ENCODE measurements around the gene MIA2. TPM values are rescaled to one million over a fixed set of nuclear protein-coding genes. Genes with fewer than 3 reads are reported as not detected.

The MIA2 gene
- total and polyA plus RNA-seq, 2 experiments from 2014 or later, result 9.5 to 10.9 TPM

DNA sequence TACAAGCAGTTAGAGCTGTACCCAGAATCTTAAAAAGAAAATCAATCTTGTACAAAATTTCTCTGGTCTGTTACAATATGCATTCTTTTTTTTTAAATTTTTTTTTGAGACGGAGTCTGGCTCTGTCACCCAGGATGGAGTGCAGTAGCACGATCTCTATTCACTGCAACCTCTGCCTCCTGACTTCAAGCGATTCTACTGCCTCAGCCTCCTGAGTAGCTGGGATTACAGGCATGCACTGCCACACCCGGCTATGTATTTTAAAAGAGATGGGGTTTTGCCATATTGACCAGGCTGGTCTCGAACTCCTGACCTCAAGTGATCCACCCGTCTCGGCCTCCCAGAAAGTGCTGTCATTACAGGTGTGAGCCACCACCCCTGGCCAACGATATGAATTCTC is 194.4 kb downstream of the MIA2 start:
- H3K36me3 ChIP-seq (ENCODE audit: insufficient read depth), result no peaks in the 10 kb centered on the region
- no peak overlapping the region for H2AFZ ChIP-seq
- H3K9me2 ChIP-seq (ENCODE audit: insufficient read depth), result no peaks in the 10 kb centered on the region
- H3K79me2 ChIP-seq (replicated peaks; ENCODE audit: insufficient read depth), result peaks cover 62% of the 10 kb centered on the region
- H3F3A ChIP-seq (replicated peaks; ENCODE audit: low read depth), result no peaks in the 10 kb centered on the region
- TF ChIP-seq REST (IDR thresholded peaks at IDR 0.05; ENCODE audit: unreplicated experiment) (no peak), EZH2 (IDR thresholded peaks at IDR 0.05; ENCODE audit: low read depth, unreplicated experiment) (no peak), ZNF331 (CRISPR knock-in tag; IDR thresholded peaks at IDR 0.05; ENCODE audit: low read depth) (no peak)
- TF ChIP-seq, protein P1, sequence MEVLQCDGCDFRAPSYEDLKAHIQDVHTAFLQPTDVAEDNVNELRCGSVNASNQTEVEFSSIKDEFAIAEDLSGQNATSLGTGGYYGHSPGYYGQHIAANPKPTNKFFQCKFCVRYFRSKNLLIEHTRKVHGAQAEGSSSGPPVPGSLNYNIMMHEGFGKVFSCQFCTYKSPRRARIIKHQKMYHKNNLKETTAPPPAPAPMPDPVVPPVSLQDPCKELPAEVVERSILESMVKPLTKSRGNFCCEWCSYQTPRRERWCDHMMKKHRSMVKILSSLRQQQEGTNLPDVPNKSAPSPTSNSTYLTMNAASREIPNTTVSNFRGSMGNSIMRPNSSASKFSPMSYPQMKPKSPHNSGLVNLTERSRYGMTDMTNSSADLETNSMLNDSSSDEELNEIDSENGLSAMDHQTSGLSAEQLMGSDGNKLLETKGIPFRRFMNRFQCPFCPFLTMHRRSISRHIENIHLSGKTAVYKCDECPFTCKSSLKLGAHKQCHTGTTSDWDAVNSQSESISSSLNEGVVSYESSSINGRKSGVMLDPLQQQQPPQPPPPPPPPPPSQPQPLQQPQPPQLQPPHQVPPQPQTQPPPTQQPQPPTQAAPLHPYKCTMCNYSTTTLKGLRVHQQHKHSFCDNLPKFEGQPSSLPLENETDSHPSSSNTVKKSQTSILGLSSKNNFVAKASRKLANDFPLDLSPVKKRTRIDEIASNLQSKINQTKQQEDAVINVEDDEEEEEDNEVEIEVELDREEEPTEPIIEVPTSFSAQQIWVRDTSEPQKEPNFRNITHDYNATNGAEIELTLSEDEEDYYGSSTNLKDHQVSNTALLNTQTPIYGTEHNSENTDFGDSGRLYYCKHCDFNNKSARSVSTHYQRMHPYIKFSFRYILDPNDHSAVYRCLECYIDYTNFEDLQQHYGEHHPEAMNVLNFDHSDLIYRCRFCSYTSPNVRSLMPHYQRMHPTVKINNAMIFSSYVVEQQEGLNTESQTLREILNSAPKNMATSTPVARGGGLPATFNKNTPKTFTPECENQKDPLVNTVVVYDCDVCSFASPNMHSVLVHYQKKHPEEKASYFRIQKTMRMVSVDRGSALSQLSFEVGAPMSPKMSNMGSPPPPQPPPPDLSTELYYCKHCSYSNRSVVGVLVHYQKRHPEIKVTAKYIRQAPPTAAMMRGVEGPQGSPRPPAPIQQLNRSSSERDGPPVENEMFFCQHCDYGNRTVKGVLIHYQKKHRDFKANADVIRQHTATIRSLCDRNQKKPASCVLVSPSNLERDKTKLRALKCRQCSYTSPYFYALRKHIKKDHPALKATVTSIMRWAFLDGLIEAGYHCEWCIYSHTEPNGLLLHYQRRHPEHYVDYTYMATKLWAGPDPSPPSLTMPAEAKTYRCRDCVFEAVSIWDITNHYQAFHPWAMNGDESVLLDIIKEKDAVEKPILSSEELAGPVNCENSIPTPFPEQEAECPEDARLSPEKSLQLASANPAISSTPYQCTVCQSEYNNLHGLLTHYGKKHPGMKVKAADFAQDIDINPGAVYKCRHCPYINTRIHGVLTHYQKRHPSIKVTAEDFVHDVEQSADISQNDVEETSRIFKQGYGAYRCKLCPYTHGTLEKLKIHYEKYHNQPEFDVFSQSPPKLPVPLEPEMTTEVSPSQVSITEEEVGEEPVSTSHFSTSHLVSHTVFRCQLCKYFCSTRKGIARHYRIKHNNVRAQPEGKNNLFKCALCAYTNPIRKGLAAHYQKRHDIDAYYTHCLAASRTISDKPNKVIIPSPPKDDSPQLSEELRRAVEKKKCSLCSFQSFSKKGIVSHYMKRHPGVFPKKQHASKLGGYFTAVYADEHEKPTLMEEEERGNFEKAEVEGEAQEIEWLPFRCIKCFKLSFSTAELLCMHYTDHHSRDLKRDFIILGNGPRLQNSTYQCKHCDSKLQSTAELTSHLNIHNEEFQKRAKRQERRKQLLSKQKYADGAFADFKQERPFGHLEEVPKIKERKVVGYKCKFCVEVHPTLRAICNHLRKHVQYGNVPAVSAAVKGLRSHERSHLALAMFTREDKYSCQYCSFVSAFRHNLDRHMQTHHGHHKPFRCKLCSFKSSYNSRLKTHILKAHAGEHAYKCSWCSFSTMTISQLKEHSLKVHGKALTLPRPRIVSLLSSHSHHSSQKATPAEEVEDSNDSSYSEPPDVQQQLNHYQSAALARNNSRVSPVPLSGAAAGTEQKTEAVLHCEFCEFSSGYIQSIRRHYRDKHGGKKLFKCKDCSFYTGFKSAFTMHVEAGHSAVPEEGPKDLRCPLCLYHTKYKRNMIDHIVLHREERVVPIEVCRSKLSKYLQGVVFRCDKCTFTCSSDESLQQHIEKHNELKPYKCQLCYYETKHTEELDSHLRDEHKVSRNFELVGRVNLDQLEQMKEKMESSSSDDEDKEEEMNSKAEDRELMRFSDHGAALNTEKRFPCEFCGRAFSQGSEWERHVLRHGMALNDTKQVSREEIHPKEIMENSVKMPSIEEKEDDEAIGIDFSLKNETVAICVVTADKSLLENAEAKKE (CRISPR knock-in tag; IDR thresholded peaks at IDR 0.05), result no peak
- no peak overlapping the region for H3K4me2 ChIP-seq
- Mint-ChIP-seq H3K36me3 (ENCODE audit: low read depth) (no peaks in the 10 kb centered on the region), H3K4me1 (peaks cover 24% of the 10 kb centered on the region), H3K9me3 (no peaks in the 10 kb centered on the region), H3K27ac (no peak overlapping the region), H3K4me3 (no peak overlapping the region), H3K27me3 (ENCODE audit: insufficient read depth, low read depth, poor library complexity) (peaks cover 4% of the 10 kb centered on the region)
- no peak overlapping the region for H3K27ac ChIP-seq (ENCODE audit: low read depth)
- peaks cover 22% of the 10 kb centered on the region; the same call in 1 of the 2 replicates for H4K20me1 ChIP-seq (replicated peaks; ENCODE audit: insufficient read depth)
- ATAC-seq (no peak), DNase-seq (ENCODE audit: low spot score) (no peak)
- peaks cover 21% of the 10 kb centered on the region for H3K4me1 ChIP-seq (ENCODE audit: insufficient read depth)
- no peaks in the 10 kb centered on the region for H3K27me3 ChIP-seq (ENCODE audit: insufficient read depth)
- no peak overlapping the region for H3K4me3 ChIP-seq
